SW480 (cell line): Measurements from ENCODE around the gene UHMK1.

Source experiments
- DNase-seq: peaks from one replicate; pipeline ENCODE4 v3.0.0-alpha.2; 2016; ENCODE audit warnings: low spot score

Gene UHMK1

DNA sequence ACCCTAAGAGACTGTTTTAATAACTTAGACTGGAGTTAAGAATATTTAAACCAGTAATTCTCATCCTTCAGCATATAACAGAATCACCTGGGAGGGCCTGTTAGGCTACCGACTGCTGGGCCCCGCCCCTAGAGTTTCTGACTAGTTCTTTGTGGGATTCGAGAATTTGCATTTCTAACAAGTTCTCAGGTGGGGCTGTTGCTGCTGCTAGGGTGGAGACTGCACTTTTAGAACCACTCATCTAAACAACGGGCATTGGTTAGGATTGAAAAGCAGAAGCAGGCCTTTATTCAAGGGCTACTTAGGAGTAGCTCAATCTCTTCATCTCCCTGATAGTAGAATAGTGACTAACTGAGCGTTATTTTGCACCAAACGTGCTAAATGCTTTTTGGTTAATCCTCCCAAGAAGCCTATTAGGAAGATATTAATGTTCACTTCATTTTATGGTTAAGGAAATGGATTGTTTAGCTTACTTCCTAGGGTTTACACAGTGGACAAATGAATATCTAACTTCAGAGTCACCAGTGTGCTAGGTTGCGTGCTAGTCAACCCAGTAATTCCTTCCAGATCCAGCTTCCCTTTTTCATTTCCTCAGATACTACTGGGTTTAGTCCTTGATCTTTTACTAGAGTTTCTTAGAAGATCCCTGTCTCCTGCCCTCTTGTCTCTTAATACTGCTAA lies 32.8 kb downstream of the UHMK1 start:
- peak; percentile 16 for DNase-seq

DNA sequence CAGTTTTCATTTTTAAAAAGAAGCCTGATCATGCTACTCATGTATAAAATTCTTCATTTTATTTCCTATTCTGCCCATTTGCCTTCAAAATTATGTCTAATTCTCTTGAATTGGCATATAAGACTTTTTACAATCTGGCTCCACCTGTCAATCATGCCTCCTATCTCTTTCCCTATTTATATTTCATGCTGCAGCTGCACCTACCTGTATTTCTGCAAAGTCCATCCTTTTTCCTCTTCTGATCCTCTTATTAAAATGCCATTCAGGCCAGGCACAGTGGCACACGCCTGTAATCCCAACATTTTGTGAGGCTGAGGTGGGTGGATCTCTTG lies 33.3 kb downstream of the UHMK1 start:
- DNase-seq = no peak

GRCh38 chr1:162535501-162535900 lies 37.9 kb downstream of the UHMK1 start:
- DNase-seq = no peak

DNA sequence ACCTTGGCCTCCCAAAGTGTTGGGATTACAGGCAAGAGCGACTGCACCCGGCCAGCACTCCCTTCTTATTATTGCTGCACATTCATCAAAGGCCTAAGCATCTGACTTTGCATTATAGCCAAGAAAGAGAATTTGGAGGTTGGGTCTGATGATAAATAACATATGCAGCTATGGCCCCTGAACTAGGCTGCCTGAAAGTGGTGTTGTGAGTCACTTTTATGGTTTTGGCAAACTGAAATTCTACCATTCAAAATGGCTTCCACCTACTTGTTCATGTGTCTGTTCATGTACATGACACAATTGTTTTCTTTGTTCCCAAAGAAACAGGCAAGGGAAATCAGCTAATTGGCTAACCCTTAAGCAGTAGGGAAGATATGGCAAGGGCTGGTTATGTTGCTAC lies 38.9 kb downstream of the UHMK1 start:
- peak; percentile 16 for DNase-seq

GRCh38 chr1:162537216-162537615 lies 39.6 kb downstream of the UHMK1 start:
- DNase-seq = no peak

- peak; percentile 69 for DNase-seq
Observed at GRCh38 chr1:162538815-162539431, 41.3 kb downstream of the UHMK1 start.

DNA sequence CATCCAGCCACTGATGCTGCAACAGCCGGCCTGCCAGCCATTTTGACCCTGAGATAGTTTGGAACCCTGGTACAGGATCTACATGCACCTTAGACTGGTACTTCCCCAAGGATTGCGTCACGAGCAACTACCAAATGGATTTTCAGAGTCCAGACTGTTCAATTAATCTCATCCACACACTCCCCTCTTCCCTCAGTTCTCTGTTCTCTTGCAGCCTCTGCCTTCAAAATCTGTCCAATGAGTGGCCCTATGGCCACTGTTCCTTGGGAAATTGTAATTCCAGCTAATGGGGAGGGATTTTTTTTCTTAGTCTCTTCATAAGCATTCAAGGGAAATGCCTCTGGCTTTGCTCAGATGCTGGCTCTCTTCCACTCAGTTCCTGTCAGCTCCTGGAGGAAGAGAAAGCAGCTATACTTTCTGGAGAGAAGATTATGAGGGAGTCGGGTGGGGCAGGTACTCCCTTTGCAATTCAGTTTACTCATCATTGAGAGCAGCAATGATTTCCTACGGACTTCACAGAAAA lies 44.1 kb downstream of the UHMK1 start:
- DNase-seq = no peak

DNA sequence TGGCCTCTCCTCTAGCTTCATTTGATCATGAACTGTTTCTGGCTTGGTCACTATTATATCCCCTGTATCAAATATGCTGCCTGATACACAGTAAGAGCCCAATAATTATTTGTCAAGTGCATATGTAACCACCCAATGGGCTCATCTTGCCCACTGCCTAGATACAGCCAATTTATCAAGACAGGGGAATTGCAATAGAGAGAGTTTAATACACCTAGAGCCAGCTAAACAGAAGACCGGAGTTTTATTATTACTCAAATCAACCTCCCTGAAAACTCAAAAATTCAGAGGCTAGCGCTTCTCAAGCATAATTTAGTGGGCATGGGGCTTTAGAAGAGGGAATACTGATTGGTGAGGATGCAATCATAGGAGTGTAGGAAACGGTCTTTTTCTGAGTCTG lies 45.6 kb downstream of the UHMK1 start:
- no peak for DNase-seq

GRCh38 chr1:162548170-162548569 lies 50.6 kb downstream of the UHMK1 start:
- no peak for DNase-seq

DNA sequence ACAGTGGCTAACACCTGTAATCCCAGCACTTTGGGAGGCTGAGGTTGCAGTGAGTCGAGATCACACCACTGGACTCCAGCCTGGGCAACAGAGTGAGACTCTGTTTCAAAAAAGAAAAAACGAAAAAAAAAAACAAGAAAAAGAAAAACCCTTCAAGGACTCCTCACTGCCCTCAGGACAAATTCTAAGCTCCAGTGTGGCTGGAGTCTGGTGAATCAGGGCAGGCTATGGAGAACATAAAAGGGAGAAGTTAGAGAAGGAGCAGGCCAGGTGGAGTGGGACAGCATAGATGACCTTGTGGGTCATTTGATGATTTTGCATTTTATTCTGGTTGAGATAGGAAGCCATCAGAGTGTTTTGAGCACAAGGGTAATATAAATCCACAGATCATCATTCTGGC lies 51.4 kb downstream of the UHMK1 start:
- DNase-seq = no peak

DNA sequence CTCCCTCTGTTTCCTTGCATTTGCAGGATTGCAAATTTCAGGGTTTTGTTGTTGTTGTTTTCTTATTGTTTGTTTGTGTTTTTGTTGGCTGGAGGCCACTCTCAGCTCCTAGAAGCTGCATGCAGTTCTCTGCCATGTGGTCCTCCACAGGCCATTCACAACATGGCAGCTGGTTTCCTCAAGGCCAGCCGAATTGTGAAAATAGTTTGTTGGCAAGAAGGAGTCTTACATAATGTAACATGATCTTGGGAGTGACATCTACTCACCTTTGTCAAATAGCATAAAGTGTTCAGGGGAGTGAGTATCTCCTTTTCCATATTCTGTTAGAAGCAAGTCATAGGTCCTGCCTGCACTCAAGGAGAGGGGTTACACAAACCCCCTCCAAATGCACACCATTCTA lies 53.3 kb downstream of the UHMK1 start:
- no peak for DNase-seq

DNA sequence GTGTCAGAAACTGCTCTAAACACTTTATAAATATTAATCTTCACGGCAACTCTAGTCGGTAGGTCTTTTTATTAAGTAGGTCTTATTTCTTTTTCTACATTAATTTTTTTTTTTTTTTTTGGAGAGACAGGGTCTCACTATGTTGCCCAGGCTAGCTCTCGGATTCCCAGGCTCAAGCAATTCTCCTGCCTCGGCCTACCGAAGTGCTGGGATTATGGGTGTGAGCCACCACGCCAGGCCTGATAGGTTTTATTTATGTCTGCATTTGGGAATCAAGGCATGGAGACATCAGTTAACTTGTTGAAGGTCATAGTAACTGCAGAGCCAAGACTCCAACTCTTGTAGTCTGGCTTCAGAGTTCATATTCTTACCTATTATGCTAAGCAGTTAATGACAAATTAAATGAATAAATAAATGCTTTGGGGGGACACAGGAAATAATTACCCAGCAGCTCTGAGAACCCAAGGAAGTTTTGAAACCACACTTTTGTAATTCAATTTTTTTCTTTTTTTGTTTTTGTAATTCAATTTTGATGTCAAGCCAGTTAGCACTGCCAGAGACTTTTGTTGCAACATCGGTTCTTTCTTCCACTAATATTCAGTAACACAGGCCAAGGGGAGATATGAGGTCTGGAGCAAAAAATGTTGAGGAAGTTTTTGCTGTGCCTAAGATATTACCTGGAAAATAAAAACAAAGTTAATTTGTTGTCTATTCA lies 54.5 kb downstream of the UHMK1 start:
- no peak for DNase-seq

DNA sequence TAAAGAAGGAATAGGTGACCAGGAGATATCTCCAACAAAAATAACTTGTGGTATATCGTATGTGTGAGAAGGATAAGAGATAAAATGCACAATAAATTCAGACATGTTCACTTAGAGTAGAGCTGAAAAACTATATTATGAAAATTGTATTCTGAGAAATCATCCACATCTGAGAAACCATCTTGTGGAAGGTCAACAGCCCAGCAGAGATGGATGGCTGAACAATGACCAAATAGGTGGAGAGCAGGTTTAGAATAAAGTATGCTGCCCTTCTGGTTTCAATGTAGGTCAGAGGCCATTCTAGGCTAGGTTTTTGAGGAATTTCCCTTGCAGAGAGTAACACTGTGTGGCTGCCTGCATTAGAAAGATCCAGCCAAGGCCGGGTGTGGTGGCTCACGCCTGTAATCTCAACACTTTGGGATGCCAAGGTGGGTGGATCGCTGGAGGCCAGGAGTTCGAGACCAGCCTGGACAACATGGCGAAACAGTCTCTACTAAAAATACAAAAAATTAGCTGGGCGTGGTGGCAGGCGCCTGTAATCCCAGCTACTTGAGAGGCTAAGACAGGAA lies 55.1 kb downstream of the UHMK1 start:
- no peak for DNase-seq

DNA sequence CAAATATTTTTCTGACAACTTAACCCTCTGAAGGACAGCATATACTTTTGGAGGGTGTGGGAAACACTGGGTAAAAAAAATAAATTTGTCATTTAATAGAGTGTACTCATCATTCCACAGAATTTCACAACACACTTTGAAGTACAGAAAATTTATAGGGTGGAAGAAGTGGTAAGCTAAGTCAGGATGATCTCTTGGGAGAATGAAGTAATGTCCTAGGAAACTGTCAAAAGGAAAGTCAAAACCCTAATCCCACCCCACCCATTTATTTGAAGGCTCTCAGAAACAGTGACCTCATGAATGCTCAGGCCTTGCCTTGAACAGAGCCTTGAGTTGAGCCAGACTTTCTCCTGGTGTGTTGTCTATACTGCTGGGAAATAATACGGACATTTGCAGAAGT lies 56.6 kb downstream of the UHMK1 start:
- DNase-seq = no peak

DNA sequence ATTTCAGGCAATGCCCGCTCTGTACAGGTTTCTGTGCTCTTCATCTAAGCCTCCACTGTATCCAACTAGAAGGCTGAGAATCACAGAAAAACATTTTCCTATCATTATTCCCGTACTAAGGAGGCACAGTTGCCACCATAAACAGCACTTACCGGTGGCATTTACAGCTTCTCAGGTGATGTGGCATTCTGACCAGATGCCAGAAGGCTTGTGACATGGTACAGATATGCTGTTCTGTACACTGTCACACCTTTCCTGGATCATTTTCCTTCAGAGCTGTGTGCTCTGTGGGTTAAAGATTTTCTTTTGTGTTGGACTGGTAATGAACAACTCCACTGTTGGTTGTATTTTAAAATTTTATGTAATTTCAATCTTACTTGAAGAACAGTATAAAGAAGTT lies 59.9 kb downstream of the UHMK1 start:
- DNase-seq = no peak

DNA sequence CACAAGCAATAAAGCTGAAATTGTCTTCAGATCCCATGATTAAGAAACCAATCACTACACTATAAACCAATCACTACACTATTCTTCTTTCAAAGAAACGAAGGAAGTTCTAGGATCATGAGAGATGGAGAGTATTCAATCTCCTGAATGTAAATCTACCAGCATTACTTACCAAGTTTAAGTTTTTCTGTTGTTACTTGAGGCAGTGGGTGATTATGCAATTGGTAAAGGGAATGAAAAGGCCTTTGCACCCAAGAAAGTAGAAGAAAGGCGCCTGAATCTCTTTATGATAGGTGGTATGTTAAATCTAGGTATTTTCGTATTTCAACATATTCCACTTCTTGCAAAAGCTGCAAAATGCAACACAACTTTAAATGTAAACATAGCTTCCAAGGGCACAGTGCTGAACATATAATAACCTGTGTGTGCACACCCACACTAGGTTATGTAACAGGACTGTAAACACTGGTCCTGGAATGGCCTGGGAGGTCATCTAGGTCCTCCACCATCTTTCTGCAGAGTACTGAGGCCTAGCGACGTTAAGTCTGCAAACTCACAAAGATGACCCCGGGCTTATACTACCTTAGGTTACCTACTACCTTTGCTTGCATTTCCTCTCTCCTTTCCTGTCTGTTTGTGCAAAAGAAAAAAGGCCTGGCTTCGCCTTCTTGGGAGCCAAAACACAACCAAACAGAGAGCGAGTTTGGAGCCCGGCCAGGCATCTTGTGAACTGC lies 62.9 kb downstream of the UHMK1 start:
- peak; percentile 8 for DNase-seq

GRCh38 chr1:162561037-162561615 lies 63.5 kb downstream of the UHMK1 start:
- peak; percentile 93 for DNase-seq

- DNase-seq = peak; percentile 15
Observed at GRCh38 chr1:162561616-162562469, 64.2 kb downstream of the UHMK1 start, which contains the start of gene UAP1. Gene UAP1, plus strand, starts transcription at chr1:162561722. Its CDS starts 4,347 bp downstream, at chr1:162566069.

DNA sequence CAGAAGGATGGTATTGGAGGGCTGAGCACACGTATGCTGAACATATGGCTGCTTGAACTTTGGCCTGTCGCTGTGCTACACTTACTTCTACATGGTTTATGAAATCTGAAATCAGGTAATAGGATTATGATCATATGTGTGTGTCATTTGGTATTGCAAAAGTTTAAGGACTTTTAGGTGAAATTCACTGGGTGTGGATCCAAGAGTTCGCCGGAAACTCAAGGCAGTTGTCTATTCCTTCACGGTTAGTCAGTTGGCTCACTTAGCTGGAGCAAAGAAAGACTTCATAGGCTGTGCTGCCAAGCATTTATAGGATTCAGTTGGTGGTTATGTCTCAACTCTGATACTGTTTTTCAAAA lies 64.8 kb downstream of the UHMK1 start:
- no peak for DNase-seq

- no peak for DNase-seq
Observed at GRCh38 chr1:162564762-162565218, 67.2 kb downstream of the UHMK1 start.

GRCh38 chr1:162565460-162565859 lies 67.8 kb downstream of the UHMK1 start:
- DNase-seq = no peak
